GM12892 (cell line): ENCODE measurements around the gene TRIM60.

Experiments used
- POLR2A ChIP-seq: IDR thresholded peaks from 2 replicates; pipeline ENCODE4 v1.6.1; 2011; ENCODE audit warnings: low read depth, low read length, control low read depth
- POLR2AphosphoS5 ChIP-seq: IDR thresholded peaks from 2 replicates; pipeline ENCODE4 v1.6.1; 2011; ENCODE audit warnings: low read depth, low read length, control low read depth

- TF ChIP-seq POLR2A (no peak), POLR2AphosphoS5 (no peak)
Observed at GRCh38 chr4:165009493-165010227, 22.1 kb upstream of the TRIM60 start.
